NCI-H345 treated with DMSO at 0.1 percent for 48 hours (cell line): ENCODE measurements around the gene SYNJ1.
"Not testable (repeated sequence)": the region's sequence is repeated elsewhere in the genome, so short reads cannot be mapped to it uniquely, and the experiment has no call there.

Experiments used
- DNase-seq: peaks from one replicate; lab custom pipeline; 2025; ENCODE audit not compliant: unreplicated experiment; lab: John Stamatoyannopoulos, UW

The SYNJ1 gene

DNA sequence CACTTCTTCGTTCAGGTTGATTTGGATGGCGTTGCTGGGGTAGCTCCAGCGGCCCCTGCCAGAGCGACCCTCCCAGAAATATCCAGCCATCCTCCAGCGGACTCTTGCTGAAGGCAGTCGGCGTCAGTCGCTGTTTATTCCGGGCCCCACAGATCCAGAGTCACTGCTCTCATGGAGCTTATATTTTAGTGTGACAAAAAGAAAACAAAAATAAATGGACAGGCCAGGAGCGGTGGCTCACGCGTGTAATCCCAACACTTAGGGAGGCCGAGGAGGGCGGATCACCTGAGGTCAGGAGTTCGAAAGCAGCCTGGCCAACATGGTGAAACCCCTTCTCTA is 114.8 kb downstream of the SYNJ1 start:
- DNase-seq, result no peak

DNA sequence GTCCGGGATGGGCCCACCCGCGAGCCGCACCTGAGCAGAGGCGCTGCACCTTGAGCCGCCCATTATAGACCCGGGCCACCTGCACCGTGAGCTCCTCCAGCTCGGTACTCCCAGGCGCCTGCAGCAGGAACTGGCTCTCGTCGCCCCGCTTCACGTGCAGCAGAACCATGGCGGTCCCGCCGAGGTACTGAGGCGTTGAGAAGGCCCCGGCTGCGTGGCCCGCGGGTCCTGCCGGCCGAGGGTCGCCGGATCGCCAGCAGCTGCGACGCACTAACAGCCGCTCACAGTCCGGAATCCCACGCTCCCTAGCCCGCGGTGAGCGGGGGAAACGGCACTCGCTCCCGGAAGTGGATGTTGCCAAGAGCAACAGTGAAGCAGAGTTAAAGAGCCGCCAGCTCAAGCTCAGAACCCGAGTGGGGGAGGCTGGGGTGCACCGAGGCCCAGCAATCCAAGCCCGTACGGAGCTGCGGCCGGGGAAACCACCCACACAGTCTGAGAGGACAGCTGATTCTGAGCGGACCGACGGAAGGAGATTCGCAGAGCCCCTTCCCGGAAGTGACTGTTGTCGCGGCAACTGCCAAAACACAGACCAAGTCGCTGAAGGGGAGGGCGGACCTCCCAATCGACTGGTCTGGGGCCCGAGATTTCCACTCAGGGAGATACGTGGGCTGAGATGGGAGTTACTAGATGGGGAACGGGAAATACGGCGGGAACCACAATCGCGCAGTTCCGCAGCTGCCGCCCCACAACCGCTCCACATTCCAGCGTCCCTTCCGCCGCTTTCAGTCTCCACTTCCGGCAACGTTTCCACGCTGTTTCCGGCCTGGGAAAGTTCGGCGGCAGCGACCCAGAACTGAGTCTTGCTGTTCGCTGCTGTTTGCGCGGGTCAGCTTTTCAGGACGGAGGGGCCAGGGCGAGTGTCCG is 115.5 kb downstream of the SYNJ1 start, which contains the start of gene CFAP298:
Gene CFAP298, minus strand, starts transcription at position 303 of the 924 bp plus-strand sequence. Its CDS starts 134 bp downstream, at position 169.
- peak; percentile 89 for DNase-seq

- peak; percentile 35 for DNase-seq
Measured at GRCh38 chr21:32611471-32611997, 116.3 kb downstream of the SYNJ1 start.

DNA sequence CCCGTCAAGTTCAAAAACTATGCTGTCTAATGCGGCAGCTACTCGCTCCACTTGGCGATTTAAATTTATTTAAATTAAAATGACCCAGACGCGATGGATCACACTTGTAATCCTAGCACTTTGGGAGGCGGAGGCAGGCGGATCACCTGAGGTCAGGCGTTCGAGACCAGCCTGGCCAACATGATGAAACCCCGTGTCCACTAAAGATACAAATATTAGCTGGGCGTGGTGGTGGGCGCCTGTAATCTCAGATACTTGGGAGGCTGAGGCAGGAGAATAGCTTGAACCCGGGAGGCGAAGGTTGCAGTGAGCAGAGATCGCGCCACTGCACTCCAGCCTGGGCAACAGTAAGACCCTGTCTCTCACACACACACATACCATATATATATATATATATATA is 116.9 kb downstream of the SYNJ1 start:
- DNase-seq, result not testable (repeated sequence)

DNA sequence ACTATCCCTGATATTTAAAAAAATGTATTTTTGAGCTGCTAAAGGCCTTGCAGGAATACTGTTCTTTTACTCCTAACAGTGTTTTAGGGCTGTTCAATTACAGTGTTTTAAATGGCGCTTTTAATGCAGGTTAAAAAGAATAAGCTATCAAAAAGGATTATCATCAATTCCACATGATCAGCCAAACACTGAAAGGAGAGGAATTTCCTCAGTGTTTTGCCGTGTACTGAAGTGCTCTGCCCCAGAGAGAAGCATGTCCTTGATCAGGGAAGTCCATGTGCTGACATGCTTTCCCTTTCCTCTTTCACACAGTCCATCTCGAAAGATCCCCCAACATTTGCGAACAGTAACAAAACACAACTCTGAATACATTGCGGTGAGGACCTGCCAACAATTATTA is 119.0 kb downstream of the SYNJ1 start:
- DNase-seq, result no peak

DNA sequence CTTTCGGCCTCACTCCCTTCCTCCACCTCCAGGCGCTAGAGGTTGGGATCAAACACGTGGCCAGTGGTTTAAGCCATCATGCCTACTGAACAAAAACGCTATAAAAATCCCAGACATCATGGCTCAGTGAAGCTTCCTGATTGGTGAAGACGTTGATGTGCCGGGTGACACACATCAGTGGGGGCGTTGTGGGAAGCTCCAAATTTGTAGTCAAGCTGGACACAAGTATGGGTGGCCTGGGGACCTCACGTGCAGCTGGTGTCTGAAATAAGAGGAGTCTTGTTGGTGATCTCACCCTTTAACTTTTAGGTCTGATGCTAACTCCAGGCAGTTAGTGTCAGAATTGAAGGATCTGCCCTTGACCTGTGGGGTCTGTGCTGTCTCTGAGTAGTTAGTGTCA is 122.3 kb downstream of the SYNJ1 start:
- DNase-seq, result no peak

DNA sequence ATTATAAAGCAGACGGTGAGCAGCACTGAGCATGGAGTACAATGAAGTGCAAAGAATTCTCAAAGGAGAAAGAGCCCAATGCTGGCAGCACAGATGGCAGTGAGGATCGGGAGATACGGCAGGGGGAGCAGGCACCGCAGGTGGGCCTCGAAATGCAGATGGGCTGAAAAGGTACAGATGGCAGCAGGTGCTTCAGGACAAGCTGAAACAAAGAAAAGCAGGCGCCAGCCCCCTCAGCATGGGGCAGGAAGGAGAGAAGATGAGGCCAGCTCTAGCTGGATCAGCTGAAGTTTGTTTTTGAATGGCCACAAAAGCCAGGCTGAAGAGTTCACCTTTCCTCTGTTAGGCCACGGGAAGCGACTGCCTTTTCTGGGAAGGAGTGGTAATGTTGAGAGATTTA is 123.3 kb downstream of the SYNJ1 start:
- peak; percentile 99 for DNase-seq

GRCh38 chr21:32603131-32603530 is 124.7 kb downstream of the SYNJ1 start:
- no peak for DNase-seq

- DNase-seq, result no peak
Measured at GRCh38 chr21:32602099-32602498, 125.7 kb downstream of the SYNJ1 start.

- DNase-seq, result peak; percentile 48
Measured at GRCh38 chr21:32599526-32599925, 128.3 kb downstream of the SYNJ1 start.

DNA sequence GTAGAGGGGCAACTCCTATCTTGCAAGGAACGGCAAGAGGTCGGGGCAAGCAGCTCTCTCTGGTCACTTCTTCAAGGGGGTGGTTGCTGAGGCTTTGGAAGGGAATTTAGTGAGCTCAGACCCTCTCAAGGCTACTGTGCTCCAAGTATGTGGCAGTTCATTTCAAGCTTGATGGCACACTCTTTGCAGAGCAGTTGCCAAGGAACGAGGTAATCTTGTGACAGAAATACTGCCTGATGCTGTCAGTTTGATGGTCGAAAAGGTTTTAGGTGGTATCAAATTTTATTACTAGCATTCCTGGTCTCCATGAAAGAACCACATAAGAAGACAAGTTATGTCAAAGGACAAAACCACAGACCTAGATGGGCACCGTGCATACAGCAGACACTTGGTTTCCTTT is 128.7 kb downstream of the SYNJ1 start:
- no peak for DNase-seq

DNA sequence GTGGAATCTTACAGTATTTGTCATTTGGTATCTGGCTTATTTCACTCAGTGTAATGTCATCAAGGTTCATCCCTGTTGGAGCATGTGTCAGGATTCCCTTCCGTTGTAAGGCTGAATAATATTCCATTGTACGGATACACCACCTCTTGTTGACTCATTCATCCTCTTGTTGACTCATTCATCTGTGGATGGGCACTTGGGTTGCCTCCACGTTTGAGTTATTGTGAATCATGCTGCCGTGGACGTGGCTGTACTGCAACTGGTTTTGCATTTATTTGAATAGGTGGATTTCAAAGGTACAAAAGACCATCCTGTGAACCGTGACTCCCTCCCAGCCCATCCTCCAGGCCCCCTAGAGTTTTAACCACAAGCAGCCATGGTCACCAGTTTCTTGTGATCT is 130.6 kb downstream of the SYNJ1 start:
- DNase-seq, result no peak

DNA sequence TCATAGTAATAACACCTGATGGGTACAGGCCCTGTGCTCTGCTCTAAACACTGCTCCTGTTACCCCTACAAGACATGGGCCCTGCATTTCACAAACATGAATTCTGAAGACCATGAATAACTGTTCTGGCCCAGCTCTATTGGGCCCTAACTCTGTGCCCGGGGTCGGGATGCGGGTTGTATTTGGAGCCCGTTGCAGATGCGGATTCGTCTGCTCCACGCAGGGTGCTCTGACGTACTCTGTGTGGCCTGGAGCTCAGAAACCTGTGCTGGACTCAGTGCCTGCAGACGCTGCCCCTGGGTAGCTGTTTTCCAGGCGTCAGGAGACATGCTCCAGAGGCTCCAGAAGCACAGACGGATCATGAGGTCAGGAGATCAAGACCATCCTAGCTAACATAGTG is 132.4 kb downstream of the SYNJ1 start:
- no peak for DNase-seq

DNA sequence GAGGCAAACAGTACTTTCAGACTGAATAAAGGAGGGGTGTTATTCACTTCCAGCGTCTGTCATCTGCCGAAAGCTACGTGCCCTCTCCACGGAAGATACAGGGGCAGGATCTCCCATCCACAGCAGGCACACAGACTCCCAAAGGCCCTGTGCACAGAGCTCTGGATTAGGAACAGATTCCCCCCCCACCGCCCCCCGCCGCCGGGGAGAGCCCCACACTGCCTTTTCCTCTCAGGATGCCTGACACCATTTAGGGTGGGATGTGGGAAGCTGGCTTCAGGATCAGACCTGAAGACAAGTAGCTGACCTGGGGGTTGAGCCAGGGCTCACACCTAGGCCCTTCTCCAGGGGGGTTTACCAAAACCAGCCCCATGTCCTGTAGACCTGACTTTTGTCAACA is 134.1 kb downstream of the SYNJ1 start:
- no peak for DNase-seq

DNA sequence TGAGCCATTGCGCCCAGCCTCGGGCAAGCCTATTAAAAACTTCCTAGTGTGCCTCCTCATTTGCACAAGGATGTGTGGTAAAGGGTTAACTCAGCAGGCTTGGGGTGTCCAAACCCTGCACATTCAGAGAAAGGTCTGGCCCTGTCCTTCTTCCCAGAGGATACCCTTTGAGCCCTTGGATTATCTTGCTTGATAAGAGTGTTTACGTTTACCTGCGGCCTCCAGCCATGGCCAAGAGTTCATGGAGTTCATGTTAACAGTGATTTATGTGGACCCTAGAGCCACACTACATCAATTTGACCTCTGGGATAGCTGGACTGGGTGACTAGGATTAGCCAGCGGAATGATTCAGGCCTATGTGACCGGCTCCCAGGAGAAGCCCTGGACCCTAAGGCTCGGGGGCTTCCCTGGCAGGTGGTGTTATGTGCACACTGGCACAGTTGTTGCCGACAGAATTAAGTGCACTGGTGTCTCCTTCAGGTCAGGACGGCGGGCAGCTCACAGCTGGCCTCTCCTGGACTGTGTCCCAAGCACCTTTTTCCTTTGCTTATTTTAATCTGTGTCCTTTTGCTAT is 134.8 kb downstream of the SYNJ1 start:
- DNase-seq, result no peak

DNA sequence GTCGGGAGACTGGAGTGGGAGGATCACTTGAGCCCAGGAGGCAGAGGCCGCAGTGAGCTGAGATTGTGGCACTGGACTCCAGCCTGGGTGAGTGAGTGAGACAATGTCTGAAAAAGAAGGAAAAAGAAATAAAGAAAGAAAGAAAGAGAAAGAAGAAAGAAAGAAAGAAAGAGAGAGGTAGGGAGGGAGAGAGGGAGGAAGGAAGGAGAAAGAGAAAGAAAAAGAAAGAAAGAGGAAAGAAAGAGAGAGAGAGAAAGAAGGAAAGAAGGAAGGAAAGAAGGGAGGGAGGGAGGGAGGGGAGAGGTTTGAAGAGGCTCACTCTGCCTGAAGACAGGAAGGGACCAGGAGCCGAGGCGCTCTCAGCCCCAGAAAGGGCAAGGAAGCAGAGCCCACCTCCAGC is 137.7 kb downstream of the SYNJ1 start:
- no peak for DNase-seq

DNA sequence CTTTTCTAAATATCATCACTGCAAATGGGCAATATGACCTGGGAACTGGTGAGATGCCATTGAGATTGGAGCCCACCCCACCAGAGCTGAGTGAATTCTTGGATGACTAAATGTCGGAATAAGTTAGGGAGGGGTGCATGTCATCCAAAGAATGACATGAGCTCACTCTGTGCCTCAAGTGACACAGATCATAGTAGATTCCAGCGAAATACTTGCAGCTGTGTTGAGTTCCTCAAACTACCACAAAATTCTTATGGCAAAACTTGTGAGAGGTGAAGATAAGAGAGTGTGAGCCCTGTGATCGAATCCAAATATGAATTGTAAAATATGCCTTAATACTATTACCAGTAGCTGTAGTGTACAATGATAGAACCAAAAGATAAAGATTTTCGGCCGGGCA is 140.2 kb downstream of the SYNJ1 start:
- DNase-seq, result no peak

- DNase-seq, result no peak
Measured at GRCh38 chr21:32587120-32587519, 140.7 kb downstream of the SYNJ1 start.

DNA sequence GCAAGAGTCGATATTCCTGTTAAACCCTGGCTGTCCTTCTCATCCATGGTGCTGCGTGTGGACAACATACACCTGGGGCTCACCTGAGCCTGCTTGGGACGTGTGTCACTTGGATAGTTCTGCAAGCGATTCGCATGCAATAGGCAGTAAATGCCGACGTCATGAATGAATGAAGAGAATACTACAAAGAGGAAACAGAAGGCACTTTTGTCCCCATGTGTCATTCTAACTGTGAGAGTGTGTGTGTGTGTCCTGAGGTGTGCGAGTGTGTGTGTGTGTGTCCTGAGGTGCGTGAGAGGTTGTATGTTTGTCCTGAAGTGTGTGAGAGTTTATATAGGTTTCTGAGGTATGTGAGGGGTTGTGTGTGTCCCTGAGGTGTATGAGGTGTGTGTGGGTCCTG is 141.8 kb downstream of the SYNJ1 start:
- DNase-seq, result no peak

GRCh38 chr21:32585042-32585710 is 142.6 kb downstream of the SYNJ1 start, which contains the start of gene TCP10L:
Gene TCP10L, minus strand, starts transcription at chr21:32585523. Its CDS starts 1,219 bp downstream, at chr21:32584304.
- DNase-seq, result no peak

GRCh38 chr21:32584472-32584871 is 143.3 kb downstream of the SYNJ1 start:
- DNase-seq, result no peak

GRCh38 chr21:32581732-32582131 is 146.1 kb downstream of the SYNJ1 start:
- DNase-seq, result no peak
